Tongue (tissue), 2 donors: ENCODE data around the gene KIR2DL1. TPM values are rescaled to one million over a fixed set of nuclear protein-coding genes. Genes with fewer than 3 reads are reported as not detected.
"Not testable (repeated sequence)": the region's sequence is repeated elsewhere in the genome, so short reads cannot be mapped to it uniquely, and the experiment has no call there.

ENCODE experiments used
- DNase-seq: peaks from one replicate; pipeline ENCODE4 v3.0.0-alpha.2; 2015
- total RNA-seq: library from RNA; depleted of rRNA; stranded (reverse); fragments of >200 nt; gene quantifications from one replicate; pipeline ENCODE4 v1.2.3, GENCODE V29; 2014

KIR2DL1 gene
- total RNA-seq, 1 donor from 2014 or later, result not detected

DNA sequence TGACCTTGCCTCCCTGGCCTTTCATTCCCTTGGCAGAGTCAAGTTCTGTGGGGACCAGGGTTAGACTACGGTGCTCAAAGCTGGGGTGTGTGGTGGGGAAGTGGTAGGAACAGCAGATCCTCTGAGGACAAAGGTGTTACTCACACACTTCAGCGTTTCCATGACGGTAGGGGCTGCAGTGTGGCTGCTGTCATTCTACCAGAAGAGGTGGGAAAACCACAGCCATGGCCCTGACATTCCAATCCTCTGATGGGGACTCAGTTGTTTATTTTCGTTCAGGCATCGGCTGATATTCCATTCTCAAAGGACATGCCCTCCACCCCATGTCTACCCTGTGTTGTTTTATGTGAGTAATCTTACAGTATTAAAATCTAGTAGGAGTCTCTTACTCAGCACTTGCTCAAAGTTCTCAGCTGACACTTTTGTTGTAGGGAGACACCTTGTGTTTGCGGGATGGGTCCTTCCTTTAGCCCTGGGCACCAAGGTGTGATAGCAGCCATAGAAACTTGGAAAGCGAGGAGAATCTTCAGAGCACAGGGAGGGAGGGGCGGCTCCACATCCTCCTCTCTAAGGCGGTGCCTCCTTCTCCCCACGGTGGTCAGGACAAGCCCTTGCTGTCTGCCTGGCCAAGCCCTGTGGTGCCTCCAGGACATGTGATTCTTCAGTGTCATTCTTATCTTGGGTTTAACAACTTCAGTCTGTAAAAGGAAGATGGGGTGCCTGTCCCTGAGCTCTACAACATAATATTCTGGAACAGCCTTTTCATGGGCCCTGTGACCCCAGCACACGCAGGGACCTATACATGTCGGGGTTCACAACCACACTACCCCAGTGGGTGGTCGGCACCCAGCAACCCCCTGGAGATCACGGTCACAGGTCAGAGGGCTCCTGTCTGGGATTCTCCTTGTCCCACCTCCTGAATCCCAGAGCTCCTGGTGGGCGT, 1.7 kb downstream of the KIR2DL1 start:
- DNase-seq, result not testable (repeated sequence)

DNA sequence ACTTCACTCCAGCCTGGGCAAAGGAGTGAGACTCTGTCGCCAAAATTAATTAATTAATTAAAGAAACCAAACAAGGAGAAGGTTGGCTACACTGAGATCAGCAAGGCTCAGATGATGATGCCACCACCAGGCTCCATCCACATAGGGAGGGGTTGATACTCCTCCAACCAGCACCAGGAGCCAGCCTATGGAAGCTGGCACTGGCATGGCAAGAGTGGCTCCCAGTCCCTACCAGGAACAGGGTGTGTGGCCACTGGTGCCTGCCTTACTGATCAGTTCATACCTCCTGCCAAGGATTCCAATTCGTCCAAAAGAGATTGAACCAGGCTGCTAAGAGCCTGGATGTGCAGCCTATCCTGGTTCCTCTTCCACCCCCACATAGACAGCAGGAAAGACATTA, 3.1 kb downstream of the KIR2DL1 start:
- not testable (repeated sequence) for DNase-seq

DNA sequence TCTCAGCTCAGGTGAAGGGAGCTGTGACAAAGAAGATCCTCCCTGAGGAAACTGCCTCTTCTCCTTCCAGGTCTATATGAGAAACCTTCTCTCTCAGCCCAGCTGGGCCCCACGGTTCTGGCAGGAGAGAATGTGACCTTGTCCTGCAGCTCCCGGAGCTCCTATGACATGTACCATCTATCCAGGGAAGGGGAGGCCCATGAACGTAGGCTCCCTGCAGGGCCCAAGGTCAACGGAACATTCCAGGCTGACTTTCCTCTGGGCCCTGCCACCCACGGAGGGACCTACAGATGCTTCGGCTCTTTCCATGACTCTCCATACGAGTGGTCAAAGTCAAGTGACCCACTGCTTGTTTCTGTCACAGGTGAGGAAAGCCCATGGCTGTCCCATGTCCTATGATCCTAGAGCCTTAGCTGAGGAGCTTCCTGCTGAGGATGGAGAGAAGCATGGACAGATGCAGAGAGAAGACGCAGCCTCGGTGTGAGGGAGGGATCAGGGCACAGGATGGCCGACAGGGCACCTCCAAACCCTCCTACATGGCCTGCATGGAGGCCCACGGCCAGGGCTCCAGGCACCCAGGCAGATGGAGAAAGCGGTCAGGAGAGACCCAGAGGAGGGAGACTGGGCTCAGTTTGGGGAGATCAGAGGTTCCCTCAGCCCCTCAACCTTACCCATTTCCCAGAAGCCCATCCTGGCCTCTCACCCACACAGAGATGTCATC, 5.7 kb downstream of the KIR2DL1 start:
- not testable (repeated sequence) for DNase-seq

DNA sequence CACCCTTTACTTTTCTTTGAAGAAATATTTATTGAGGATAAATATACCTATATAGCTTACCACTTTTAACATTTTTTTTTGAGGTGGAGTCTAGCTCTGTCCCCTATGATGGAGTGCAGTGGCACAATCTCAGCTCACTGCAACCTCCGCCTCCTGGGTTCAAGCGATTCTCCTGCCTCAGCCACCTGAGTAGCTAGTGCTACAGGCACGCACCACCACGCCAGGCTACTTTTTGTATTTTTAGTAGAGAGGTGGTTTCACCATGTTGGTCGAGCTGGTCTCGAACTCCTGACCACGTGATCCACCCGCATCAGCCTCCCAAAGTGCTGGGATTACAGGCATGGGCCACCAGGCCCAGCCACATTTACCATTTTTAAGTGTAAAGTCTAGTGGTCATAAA, 6.2 kb downstream of the KIR2DL1 start:
- DNase-seq, result not testable (repeated sequence)

DNA sequence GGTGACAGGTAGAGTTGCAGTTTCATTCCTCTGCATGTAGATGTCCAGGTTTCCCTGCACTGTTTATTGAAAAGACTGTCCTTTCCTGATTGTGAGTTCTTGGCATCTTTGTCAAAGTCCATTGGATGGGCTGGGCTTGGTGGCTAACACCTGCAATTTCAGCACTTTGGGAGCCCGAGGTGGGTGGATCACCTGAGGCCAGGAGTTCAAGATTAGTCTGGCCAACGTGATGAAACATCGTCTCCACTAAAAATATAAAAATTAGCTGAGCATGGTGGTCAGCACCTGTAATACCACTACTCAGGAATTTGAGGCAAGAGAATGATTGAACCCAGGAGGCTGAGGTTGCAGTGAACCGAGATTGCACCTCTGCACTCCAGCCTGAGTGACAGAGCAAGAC, 8.3 kb downstream of the KIR2DL1 start:
- not testable (repeated sequence) for DNase-seq

DNA sequence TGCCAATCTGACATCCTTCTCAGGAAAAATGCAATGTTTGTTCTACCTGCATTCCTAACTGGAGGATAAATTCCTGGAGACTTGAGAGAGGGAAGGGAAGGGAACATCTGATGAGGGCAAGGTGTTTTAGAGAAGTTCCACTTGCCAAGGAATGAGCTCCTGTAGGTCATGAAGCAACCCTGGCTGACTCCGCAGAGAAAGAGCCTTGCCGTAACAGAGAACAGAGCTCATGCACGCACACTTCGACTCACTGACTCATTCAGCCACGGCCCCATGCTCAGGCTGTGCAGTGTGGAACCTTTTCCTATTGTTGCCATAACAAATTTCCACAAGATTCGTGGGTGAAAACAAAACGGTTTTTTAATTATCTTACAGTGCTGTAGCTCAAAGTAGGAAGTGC, 9.3 kb downstream of the KIR2DL1 start:
- DNase-seq, result not testable (repeated sequence)

DNA sequence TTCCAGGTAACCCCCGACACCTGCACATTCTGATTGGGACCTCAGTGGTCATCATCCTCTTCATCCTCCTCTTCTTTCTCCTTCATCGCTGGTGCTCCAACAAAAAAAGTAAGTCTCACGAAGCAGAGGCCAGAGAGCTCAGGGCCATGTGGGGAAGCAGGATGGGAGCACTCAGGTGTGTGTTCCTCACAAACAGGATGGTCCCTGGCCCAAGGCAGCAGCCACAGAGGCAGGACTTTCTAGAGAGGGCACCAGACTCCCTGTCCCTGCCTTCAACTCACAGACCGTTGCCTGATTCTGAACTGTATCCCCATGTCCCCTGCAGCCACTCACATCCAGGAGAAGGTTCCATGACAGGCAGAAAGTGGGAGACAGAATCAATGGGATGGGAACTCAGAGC, 13.3 kb downstream of the KIR2DL1 start:
- not testable (repeated sequence) for DNase-seq

DNA sequence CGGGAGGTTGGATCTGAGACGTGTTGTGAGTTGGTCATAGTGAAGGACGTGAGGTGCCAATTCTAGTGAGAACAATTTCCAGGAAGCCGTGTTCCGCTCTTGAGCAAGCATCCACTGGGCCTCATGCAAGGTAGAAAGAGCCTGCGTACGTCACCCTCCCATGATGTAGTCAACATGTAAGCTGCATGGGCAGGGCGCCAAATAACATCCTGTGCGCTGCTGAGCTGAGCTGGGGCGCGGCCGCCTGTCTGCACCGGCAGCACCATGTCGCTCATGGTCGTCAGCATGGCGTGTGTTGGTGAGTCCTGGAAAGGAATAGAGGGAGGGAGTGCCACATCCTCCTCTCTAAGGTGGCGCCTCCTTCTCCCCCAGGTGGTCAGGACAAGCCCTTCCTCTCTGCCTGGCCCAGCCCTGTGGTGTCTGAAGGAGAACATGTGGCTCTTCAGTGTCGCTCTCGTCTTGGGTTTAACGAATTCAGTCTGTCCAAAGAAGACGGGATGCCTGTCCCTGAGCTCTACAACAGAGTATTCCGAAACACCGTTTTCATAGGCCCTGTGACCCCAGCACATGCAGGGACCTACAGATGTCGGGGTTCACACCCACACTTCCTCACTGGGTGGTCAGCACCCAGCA, 16.6 kb downstream of the KIR2DL1 start:
- DNase-seq, result not testable (repeated sequence)

DNA sequence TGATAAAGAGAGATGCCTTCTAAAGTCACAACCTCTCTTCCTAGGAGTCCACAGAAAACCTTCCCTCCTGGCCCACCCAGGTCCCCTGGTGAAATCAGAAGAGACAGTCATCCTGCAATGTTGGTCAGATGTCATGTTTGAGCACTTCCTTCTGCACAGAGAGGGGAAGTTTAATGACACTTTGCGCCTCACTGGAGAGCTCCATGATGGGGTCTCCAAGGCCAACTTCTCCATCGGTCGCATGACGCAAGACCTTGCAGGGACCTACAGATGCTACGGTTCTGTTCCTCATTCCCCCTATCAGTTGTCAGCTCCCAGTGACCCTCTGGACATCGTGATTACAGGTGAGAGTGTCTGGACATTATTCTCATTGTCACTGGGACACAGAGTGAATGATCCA, 18.6 kb downstream of the KIR2DL1 start:
- not testable (repeated sequence) for DNase-seq

DNA sequence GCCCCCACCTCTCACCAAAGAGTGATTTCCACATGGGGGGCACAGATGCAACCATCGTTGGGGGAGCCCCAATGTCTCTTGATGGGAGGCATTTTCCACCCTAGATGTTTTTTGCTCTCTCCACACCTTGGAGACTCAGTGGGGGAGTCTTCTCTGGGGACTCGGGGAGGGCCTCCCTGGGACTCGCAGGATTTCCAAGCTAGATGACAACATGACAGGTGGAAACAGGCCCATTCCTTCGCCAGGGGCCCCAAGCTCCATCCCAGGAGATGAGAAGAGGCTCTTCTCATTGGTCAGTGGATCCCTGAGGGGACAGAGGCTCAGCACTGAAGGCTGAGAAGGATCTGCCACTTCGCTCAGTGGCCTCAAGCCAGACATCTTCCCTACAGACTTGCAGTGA, 21.1 kb downstream of the KIR2DL1 start:
- no peak for DNase-seq

DNA sequence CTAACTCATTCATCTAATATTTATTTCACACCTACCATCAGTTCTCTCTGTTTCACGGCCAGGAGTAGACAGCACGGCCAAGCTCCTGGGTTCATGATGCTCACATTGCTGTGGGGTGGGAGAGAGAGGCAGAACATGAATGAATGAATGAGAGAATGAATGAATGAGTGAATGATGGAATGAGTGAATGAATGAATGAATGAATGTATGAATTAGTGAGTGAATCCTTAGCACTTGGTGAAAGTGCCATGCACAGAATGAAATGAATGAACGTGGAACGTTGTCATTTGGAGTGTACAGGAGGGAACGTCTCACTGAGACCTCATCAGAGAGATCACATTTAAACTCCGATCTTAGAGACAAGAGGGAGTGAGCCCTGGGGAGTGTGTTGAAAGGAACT, 21.9 kb downstream of the KIR2DL1 start:
- no peak for DNase-seq

DNA sequence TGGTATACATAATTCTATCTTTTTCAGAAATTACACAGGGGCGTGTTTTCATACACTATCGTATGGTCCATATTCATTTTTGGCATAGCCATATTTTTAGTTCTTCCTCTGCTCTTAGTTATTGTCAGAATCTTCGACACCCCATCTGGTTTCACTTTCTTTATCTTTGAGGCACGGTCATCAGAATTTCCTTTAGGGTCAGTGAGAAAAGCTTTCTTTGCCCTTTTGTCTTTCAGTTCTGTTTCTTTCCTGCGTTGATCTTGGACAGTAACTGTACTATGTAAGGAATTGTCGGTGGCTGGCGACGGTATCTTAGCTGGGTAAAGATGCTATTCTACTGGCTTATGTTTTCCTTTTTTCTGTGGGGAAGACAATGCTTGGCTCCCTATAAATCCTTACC, 23.2 kb downstream of the KIR2DL1 start:
- no peak for DNase-seq

DNA sequence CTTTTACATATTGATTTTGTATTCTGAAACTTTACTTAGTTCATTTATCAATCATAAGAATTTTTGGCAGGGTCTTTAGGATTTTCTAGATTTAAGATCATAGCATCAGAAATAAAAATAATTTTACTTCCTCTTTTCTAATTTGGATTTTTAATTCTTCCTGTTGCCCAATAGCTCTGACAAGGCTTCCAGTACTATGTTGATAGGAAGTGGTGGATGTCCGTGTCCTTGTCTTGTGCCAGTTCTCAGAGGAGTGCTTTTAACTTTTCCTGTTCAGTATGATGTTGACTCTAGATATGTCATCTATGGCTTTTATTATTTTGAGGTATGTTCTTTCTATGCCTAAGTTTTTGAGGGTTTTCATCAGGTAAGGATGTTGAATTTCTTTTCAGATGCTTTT, 26.2 kb downstream of the KIR2DL1 start:
- DNase-seq, result no peak

DNA sequence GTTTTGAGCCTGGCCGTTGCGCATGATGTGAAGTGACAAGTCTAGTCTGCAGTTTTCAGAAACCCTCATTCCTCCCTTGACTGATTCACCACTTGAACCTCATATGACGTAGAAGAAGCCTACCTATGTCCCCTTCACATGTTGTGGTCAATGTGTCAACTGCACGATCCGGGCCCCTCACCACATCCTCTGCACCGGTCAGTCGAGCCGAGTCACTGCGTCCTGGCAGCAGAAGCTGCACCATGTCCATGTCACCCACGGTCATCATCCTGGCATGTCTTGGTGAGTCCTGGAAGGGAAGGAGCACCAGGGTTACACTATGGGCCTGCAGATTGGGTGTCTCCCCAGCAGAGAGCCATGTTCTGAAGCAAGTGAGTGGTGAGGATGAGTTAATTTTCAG, 33.8 kb downstream of the KIR2DL1 start, which contains the start of gene KIR2DL4:
KIR2DL4 (plus strand) TSS at position 201 of the 400 bp plus-strand sequence; CDS start at position 243, 42 bp downstream.
- no peak for DNase-seq

DNA sequence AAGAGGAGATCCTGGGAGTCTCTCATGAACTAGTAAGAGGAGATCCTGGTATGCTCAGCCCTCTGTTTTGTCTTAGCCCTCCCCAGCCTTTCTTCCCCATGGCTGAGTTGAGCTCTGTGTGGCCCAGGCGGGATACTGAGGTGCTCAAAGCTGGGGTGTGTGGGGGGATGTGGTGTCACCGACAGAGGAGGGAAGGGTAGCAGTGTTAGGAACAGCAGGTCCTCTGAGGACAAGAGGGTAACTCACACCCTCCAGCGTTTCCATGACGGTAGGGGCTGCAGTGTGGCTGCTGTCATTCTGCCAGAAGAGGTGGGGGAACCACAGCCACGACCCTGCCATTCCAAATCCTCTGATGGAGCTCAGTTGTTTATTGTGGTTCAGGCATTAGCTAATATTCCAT, 34.5 kb downstream of the KIR2DL1 start:
- DNase-seq, result no peak

DNA sequence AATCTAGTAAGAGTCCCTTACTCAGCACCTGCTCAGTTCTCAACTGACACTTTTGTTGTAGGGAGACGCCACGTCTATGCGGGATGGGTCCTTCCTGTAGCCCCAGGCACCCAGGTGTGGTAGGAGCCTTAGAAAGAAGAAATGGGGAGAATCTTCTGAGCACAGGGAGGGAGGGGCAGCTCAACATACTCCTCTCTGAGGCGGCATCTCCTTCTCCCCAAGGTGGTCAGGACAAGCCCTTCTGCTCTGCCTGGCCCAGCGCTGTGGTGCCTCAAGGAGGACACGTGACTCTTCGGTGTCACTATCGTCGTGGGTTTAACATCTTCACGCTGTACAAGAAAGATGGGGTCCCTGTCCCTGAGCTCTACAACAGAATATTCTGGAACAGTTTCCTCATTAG, 35.0 kb downstream of the KIR2DL1 start:
- no peak for DNase-seq

DNA sequence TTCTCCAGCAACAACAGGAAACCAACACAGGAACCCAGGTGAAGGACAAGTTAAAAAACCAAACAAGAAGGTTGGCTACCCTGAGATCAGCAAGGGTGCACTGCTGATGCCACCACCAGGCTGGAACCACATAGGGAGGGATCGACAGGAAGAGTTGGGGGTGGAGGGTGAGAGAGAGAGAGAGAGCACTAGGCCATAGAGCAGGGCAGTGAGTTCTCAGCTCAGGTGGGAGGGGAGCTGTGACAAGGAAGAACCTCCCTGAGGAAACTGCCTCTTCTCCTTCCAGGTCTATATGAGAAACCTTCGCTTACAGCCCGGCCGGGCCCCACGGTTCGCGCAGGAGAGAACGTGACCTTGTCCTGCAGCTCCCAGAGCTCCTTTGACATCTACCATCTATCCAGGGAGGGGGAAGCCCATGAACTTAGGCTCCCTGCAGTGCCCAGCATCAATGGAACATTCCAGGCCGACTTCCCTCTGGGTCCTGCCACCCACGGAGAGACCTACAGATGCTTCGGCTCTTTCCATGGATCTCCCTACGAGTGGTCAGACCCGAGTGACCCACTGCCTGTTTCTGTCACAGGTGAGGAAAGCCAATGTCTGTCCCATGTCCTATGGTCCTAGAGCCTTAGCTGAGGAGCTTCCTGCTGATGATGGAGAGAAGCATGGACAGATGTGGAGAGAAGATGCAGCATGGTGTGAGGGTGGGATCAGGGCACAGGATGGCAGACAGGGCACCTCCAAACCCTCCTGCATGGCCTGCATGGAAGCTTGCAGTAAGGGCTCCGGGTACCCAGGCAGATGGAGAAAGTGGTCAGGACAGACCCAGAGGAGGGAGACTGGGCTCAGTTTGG, 36.3 kb downstream of the KIR2DL1 start:
- DNase-seq, result no peak

DNA sequence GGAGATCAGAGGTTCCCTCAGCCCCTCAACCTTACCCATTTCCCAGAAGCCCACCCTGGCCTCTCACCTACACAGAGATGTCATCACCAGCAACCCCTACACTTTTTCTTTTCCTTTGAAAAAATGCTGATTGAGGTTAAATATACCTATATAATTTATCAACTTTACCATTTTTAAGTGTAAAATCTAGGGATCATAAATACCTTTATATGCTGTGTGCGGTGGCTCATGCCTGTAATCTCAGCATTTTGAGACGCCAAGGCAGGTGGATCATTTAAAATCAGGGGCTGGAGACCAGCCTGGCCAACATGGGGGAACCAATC, 36.9 kb downstream of the KIR2DL1 start:
- no peak for DNase-seq

DNA sequence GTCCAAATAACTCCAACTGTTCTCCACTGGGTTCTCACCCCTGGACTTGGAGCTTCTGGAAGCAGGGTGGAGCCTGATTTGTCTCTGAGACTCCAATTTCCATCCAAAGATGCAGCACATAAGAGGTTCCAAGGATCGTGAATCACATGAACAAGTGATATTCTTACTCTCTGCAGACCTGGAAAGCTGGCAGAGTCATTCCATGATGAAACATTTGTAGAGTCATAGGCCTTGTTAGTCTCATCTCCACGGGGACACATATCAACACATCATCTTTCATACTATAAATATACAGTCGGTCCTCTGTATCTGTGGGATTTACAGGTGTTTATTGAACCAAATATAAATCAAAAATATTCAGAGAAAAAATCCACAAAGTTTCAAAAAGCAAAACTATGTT, 45.0 kb downstream of the KIR2DL1 start:
- DNase-seq, result not testable (repeated sequence)

DNA sequence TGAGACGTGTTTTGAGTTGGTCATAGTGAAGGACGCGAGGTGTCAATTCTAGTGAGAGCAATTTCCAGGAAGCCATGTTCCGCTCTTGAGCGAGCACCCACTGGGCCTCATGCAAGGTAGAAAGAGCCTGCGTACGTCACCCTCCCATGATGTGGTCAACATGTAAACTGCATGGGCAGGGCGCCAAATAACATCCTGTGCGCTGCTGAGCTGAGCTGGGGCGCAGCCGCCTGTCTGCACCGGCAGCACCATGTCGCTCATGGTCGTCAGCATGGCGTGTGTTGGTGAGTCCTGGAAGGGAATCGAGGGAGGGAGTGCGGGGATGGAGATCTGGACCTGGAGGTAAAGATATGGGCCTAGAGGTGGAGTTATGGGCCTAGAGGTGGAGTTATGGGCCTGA, 46.7 kb downstream of the KIR2DL1 start, which contains the start of gene KIR3DL1:
KIR3DL1 (plus strand) TSS at position 218 of the 400 bp plus-strand sequence.
- not testable (repeated sequence) for DNase-seq

DNA sequence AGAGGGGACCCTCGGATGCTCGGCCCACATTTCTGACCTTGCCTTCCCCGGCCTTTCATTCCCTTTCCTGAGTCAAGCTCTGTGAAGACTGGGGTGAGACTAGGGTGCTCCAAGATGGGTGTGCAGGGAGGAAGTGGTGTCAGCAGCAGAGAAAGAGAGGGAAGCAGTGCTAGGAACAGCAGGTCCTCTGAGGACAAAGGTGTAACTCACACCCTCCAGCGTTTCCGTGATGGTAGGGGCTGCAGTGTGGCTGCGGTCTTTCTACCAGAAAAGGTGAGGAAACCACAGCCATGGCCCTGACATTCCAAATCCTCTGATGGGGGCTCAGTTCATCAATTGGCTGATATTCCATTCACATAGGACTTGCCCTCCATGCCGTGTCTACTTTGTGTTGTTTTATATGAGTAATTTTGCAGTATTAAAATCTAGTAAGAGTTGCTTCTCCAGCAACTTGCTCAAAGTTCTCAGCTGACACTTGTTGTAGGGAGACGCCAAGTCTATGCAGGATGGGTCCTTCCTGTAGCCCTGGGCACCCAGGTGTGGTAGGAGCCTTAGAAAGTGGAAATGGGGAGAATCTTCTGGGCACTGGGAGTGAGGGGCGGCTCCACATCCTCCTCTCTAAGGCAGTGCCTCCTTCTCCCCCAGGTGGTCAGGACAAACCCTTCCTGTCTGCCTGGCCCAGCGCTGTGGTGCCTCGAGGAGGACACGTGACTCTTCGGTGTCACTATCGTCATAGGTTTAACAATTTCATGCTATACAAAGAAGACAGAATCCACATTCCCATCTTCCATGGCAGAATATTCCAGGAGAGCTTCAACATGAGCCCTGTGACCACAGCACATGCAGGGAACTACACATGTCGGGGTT, 48.3 kb downstream of the KIR2DL1 start:
- DNase-seq, result no peak
